GM19351 (cell line): Measurements from ENCODE around the gene RPS17.
"Not testable (repeated sequence)": the region's sequence is repeated elsewhere in the genome, so short reads cannot be mapped to it uniquely, and the experiment has no call there.

Source experiments
- ATAC-seq: cut with Tn5 transposase; IDR thresholded peaks from one replicate; pipeline ENCODE4 v1.9.1; 2021; ENCODE audit warnings: mild to moderate bottlenecking, moderate library complexity; ENCODE audit not compliant: unreplicated experiment

Gene RPS17

DNA sequence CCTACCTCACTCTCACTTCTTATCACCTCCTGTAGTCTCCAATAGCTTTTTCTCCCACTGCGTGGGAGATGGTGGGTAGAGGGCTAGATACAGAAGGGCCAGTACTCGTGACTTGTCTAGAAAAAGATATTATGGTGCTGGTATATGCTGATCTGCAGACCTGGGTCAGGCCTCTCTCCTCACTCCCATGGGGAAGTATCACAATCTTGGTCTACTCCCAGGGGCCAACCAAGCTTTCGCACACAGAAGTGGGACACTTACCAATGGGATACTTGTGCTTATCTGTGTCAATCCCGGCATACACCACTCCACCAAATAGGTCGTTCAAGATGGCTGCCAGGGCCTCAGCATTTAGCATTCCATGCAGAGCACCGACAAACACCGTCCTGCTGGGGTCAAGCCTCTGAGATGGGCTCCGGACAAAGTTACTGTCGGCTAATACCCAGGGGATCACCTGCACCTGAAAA, 9.0 kb upstream of the RPS17 start:
- no peak for ATAC-seq

GRCh38 chr15:82548700-82549099, 8.4 kb upstream of the RPS17 start:
- ATAC-seq, result no peak

GRCh38 chr15:82545478-82545877, 5.2 kb upstream of the RPS17 start:
- no peak for ATAC-seq

DNA sequence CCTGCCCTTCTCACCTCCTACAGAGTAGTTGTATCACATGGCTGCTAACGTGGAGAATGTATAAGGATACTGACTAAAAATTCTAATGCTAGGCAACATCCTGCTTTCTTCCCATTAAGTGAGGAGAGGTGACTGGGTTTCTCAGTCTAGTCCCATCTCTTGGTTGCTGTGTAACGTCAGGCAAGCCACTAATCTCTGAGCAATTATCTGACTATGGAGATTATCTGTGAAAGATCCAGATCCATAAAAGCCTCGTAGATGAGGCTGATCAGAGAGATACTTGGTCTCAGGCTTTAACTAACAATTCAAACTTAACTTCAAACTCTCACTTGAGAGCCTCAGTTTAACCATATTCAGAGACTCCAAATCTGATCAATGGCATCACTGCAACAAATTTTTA, 4.7 kb upstream of the RPS17 start:
- no peak for ATAC-seq

- ATAC-seq, result no peak
Observed at GRCh38 chr15:82544431-82544830, 4.2 kb upstream of the RPS17 start.

- no peak for ATAC-seq
Observed at GRCh38 chr15:82543160-82543559, 2.9 kb upstream of the RPS17 start.

- ATAC-seq, result no peak
Observed at GRCh38 chr15:82540984-82541431, 751 bp upstream of the RPS17 start.

- no peak for ATAC-seq
Observed at GRCh38 chr15:82539691-82540054, 584 bp downstream of the RPS17 start.

- ATAC-seq, result no peak
Observed at GRCh38 chr15:82538961-82539690, 1.1 kb downstream of the RPS17 start.

DNA sequence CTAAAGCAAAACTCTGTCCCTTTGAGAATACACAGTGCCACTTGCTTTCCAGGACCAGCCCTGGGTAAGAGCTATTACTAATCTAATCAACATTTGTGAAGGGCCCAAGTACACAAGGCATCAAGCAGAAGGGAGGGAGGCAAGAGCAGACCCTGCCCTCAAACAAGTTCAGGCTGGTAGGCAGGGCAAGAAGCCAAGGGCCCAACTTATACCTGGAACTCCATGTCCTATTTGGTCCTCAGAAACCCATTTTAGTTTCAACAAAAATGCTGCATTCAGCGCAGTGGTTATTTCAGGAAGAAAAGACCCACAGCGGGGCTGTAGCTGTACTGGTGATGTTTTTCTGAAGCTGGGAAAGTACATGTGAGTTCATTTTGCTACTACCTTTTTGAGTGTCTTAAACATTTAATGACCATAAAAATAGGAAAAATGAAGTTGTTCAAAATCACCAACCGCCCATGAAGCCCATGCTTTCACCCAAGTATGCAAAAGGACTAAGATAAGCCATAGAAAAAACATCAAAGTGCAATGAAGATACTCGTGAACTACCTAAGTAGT, 2.8 kb downstream of the RPS17 start:
- ATAC-seq, result no peak

DNA sequence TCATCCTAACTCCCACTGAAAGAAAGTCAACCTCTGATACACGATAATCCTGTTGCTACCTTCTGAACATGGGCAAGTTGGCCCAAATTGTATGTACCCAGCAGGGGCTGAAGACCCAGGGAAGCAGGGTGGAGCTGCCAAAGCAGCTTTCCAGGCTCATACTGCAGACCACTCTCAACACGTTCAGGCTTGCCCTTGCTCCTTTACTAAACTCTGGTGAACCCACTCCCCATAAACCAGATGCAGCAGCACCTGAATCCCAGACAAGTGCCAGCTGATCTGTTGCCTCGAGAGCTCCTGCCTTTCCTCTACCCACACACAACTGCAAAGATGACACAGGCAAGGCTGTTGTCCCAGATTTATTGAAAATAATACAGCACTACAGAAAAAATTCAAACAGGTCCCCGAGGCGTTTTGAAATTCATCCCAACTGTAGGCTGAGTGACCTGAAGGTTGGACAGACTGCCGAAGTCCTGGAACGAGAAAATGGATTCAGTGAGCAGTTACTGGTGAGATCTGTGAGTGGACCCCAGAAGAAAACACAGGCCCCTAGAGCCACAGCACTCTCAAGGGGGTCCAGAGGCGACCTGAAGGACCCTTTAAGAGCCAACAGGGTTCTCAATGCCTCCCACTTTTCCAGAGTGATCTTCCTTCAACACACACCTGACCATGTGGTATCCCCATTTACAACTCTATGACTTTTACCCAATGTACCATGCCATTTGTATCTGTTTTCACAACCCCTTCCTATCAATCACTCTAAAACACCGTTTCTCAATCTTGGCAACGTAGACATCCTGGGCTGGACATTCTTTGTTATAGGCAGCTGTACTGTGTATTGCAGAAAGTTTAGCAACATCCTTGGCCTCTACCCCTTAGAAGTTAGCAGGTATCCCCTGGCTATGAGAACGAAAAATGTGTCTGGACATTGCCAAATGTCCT, 3.6 kb downstream of the RPS17 start:
- no peak for ATAC-seq

DNA sequence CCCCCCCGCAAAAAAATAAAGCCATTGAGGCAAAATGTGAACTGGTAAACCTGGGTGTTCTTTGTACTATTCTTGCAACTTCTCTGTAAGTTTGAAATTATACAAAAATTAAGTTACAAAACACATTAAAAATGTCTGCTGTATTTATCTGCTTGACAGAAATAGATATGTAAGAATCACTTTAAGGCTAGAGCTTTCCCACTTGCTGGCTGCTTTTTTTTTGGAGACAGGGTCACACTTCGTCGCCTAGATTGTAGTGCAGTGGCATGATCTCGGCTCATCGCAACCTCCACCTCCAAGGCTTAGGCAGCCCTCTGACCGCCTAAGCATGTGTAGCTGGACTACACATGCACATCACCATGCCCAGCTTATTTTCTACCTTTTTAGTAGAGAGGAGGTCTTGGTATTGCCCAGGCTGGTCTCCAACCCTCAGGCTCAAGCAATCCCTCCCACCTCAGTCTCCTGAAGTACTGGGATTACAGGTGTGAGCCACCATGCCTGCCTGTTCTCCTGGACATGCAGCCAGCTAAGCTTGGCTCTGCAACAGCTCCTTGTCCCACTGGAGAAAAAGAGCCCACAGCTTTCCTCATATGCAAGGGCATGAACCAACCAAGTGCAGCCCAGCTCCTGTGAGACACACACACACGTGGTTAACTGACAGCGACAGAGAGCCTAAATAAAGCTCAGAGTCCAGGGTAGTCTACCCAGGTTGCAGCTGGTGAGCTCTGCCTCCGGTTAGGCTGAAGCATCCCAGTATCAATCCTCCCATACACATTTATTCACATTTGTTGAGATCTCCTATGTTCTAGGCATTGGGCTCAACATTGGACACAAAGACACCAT, 4.5 kb downstream of the RPS17 start:
- ATAC-seq, result no peak

DNA sequence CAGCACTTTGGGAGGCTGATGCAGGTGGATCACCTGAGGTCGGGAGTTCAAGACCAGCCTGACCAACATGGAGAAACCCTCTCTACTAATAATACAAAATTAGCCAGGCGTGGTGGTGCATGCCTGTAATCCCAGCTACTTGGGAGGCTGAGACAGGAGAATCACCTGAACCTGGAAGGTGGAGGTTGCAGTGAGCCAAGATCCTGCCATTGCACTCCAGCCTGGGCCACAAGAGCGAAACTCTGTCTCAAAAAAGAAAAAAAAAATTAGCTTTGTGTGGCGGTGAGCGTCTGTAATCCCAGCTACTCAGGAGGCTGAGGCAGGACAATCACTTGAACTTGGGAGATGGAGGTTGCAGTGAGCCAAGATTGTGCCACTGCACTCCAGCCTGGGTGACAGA, 5.1 kb downstream of the RPS17 start:
- ATAC-seq, result not testable (repeated sequence)

GRCh38 chr15:82534457-82534861, 5.8 kb downstream of the RPS17 start:
- ATAC-seq, result not testable (repeated sequence)

GRCh38 chr15:82533801-82534200, 6.5 kb downstream of the RPS17 start:
- ATAC-seq, result no peak

GRCh38 chr15:82532991-82533481, 7.2 kb downstream of the RPS17 start:
- ATAC-seq, result no peak

- ATAC-seq, result no peak
Observed at GRCh38 chr15:82532383-82532990, 7.8 kb downstream of the RPS17 start.

DNA sequence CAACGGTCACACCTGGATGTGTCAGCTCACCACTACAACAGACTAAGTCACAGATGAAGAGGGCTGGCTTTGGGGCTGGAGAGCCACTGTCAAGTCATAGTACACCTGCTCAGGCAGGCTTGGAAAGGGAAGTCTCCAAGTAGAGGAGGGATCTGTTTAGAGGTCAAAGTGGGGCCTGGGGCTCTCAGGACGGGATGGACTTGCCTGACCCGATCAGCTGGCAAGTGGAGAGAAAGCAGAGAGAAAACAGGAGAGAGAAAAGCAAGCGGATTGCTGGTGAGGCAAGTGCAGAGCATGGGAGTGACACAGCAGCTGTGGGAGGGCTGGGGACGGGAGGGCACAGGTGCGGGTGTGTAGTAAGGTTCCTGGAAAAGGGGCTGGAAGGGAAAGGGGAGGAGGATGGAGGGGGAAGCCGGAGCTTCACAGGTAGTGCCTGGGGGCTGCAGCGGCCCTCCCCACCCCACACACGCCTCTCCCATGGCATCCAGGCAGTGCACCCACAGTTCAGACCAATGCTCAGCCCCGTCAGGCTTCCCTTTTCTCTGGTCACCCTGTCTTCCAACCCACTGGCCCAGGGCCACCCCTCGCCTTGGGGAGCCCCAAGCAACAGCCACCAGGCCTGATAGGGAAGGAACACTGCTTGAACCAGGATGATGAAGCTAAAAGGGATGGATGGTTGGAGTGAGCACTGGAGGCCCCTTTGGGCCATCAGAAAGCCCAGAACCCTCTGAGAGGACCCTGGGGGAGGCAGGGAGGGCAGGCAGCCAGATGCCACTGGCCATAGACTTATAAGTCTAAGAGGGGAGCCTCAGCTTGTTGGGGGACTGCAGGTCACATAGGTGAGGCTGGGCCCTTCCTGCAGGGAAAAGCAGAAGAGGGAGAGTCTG, 8.5 kb downstream of the RPS17 start:
- no peak for ATAC-seq
